NCI-H1092 treated with DMSO at 0.1 percent for 48 hours (cell line): ENCODE results near the gene TRIO.
"Not testable (repeated sequence)": the region's sequence is repeated elsewhere in the genome, so short reads cannot be mapped to it uniquely, and the experiment has no call there.

Experiments
- DNase-seq: peaks from one replicate; lab custom pipeline; 2025; lab: John Stamatoyannopoulos, UW

Gene TRIO

DNA sequence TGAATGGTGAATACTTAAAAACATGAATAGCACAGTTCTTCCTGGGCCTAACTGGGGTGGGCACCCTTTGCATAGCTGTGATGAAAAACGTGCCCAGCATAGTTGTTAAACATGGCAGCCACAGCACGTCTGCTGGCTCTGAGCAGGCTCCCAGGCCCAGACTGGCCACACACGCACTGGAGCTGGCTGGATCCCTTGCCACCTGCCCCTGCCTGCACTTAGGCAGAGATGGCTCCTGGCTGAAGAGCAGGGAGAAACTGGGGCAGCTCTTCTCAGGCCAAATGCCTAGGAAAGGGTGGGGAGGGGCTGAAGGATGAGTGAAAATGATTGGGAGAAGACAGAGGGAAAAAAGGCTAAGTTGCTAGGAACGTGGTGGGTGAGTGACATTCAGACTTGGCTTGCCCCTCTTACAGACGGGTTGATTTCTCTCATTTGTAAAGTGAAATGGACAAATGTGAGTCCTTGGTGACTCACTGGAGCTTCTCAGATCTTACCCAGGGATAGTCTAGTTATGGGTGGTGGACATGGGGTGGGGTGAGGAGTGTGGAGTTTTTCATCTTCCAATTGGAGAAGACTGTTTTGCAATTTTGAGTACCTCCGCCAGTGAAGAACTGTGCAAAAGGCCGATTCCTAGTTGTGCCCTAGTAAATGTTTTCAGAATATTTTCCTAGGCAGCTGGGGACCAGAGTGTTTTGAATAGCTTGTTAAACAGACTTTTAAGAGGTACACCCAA lies 42.4 kb downstream of the TRIO start:
- peak; percentile 21 for DNase-seq

DNA sequence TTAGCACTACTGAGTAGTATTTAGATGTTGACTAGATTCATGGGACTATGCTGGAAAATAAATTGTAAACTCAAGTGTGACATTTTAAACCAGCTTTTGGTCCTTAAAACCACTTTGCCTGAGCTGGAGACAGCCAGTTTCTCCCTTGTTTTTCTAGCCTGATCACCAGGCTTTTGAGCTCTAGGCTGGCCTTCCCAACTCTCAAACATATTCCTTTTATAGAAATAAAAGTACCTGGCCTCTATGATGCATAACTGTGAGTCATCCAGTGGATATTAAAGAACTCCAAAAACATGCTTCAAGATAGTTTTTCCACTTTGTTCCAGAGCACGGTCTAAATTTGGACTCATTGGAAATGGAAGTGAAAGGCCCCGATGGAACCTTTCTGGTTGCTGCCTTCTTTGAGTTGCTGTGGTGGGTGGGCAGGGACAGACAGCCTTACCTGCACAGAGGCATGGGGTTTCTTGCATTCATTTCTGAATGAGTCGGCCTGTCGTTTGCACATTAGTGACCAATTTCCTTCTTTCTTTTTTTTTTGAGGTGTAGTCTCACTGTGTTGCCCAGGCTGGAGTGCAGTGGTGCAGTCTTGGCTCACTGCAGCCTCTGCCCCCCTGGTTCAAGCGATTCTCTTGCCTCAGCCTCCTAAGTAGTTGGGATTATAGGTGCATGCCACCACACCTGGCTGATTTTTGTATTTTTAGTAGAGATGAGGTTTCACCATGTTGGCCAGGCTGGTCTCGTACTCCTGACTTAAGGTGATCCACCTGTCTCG lies 43.1 kb downstream of the TRIO start:
- no peak for DNase-seq

DNA sequence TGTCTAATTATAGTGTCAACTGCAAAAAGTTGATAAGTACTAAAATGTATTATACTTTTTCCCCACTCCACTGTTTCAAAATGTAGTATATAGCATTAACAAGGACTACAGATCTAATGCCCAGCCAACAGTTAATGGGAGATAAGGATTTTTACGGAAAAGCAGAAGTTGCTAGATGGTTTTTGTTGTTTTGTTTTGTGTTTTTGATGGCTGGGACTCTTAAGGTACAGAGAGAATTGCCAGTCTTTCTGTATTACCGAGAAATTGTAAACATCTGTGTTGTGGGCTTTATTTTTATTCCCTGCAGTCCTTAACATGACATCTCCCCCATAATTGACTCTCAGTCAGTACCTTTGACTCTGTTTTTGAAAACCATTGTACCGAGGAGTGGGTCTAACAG lies 44.0 kb downstream of the TRIO start:
- DNase-seq: no peak

DNA sequence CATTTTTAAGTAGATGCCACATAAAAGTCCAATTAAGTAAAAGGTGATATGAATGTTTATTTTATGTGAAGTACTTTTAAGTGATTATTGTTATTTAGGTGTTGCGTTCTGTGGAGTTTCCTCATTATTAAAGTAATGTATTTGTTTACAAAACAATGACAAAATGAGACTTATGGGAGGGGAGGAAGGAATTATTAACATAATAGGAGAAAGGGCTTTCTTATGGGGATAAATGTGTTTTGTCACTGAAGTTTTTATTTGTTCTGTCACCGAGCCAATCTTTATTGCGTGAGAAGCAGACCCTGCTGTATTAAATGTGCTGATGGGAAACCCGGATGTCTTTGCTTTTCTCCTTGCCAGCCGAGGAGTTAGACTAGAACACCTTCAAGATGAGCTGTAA lies 44.5 kb downstream of the TRIO start:
- no peak for DNase-seq

DNA sequence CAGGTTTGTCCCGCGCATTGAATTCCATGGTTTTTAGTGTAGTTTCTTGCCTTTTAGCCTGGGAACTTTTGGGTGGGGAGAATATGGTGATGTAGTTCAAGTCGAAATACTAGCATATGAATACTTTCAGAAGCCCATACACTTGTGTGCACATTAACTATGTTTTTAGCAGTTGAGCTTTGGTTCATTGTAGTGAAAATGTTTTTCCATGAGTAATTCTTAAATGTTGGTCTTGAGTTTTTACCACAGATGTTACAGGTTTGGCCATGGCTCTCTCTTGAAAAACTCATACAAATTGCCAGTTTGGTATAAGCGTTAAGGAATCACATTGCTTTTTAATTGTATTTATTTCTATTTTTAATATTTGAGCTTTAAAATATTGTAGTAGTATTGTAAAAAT lies 45.6 kb downstream of the TRIO start:
- DNase-seq: no peak

DNA sequence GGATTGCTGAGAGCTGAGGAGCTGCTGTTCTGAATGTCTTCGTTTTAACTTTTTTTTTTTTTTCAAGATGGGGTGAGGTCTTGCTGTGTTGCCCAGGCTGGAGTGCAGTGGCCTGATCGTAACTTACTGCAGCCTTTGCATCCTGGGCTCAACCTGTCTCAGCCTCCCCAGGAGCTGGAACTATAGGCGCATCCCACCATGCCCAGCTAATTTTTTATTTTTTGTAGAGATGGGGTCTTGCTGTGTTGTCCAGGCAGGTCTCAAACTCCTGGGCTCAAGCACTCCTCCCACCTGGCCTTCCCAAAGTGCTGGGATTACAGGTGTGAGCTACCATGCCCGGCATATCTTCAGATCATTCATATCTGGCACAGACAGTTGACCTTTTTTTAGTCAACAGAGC lies 46.5 kb downstream of the TRIO start:
- DNase-seq: no peak

DNA sequence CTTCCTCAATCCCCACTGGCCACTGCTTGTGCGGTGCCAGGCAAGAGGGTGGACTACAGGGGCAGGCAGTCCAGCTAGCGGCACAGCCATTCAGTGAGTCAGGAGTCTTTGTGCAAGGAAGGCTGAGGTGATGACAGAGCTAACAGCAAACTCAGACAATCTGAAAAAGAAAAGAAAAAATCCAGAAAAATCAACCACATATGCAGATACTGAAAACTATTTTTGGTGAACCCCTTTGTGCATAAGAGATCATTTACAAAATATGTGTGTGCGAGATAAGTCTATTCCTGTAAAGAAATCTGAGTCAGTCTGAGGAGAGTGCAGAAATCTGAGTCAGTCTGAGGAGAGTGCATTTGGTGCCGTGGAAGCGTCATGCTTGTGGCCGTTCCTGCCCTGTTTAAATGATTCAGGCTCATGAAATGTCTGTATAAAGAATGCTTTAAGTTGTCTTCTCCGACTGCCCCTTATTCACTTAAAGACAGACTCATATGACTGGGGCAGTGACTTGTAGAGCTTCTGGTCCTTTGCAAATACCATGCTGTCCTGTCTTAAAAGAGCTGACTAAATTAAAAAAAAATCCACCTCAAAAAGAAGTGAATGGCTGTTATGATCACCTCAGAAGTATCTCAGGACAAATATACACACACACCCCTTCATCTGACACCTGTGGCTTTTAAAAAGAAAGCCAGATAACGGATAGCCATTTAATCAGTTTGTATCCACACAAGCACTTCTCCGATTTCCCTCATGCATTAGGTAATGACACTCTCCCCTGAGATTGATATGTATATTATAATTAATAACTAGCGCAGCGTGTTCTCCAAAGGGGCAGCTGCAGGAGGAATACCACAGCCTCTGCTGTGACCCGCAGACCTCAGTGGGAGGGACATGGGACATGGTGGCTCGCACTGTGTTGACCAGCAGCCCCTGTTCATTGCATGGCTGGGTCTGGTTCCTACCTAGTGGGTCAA lies 47.3 kb downstream of the TRIO start:
- no peak for DNase-seq

DNA sequence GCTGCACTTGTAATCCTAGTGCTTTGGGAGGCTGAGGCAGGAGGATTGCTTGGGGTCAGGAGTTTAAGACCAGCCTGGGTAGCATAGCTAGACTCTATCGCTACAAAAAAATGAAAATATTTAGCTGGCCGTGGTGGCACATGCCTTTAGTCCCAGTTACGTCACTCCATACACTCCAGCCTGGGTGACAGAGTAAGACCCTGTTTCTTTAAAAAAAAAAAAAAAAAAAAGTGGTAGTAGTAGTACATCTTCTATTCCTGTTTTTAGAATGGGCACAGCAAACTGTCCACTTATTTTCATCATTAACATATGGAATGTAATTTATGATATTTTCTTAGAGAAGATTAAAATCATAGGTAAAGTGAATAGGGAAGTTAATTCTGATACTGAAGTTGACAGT lies 48.2 kb downstream of the TRIO start:
- DNase-seq: no peak

DNA sequence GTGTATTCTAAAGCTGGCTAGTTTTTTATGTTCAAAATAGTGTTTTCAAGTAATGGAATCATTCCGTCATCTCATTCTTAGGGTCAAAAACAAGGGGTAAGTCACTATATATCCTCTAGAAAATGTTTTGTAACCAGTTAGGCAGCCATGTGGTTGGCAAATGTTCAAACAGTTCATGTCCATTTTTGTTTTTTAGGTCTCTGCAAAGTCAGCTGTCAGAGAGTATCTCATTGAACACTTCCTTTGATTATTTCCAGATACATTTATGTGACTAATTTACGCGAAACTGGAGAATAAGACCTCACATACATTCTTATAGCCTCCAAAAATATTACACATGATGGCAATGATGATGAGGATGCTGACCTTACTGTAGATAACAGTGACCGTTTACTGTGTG lies 50.4 kb downstream of the TRIO start:
- no peak for DNase-seq

DNA sequence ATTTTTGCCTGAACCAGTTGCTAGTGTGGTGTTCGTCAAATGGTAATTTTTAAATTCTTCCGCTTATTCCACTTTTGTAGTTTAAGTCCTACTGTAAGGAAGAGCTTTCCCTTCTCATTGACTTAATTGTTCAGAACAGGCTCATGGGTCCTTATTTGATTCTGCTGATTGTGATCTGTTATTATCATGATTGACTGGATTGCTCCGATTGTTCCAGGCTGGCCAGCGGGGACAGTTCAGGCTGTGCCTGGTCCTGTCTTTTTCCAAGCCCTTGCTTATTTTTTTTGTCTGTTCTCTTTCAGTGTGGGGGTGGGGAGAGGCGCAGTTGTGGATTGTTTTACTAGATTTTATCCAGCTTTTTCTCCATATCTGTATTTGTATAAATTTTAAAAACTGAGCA lies 52.4 kb downstream of the TRIO start:
- DNase-seq: no peak

DNA sequence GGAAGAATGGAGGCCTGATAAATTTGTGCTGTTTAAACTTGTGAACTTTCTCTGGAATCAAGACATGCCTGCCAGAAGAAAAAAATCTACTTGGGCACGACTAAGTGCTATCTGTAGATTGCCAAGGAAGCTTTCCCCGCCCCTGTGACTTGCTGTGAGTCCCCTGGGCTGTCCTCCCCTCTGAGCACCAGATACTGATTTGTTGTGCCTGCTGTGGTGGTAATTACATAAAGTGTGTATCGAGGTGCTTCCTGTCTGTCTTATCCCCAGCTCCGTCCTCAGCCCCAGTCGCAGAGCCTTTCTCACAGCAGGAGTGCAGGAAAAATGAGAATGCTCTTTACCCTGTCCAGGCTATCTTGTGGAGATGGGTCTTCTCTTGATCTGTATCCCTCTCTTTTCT lies 53.9 kb downstream of the TRIO start:
- no peak for DNase-seq

DNA sequence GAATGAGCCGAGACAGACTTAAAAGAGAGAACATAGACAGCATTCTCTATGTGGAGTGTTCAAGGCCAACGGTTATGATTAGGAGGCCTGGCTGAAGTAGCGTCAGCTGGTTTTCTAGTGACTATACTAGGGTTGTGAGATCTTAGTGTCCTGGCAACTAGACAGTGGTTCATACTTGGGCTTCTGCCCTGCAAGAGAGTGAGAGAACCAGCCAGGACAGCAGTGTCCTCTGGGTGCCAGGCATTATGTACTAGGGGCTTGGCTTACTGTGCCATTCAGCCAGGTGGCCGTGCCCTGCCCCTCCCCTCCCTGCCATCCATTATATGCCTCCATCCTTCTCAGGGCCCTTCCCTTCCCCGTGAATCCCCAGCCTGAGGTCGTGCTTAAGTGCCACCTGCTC lies 56.8 kb downstream of the TRIO start:
- no peak for DNase-seq

DNA sequence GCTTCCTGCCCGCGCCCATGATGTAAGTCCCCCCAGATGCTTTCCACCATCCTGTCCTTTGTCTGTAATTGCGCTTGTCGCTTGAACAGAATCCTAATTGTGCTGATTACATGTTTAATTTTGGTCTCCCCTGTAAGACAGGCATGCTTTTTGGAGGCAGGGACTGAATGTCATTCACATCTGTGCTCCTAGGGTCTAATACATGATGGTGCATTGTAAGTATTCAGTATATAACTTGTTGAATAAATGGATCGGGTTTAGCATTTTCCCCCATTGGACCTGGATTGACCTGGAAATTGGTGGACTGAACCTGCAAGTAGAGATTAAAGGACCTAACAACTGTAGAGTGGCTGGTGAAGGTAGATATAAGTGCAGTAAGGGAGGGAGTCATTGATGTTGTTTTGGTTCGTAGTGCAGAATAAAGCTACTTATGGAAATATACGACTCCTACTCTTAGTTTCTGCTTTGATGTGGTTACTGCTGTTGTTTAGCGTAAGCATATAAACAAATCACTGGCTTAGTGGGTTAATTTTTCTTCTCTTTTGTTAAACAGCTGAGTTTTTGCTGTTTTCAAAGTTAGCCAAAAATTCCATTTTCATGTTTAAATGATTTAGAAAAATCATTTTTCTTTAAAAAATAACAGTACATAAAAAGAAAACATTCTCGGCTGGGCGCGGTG lies 57.3 kb downstream of the TRIO start:
- no peak for DNase-seq

DNA sequence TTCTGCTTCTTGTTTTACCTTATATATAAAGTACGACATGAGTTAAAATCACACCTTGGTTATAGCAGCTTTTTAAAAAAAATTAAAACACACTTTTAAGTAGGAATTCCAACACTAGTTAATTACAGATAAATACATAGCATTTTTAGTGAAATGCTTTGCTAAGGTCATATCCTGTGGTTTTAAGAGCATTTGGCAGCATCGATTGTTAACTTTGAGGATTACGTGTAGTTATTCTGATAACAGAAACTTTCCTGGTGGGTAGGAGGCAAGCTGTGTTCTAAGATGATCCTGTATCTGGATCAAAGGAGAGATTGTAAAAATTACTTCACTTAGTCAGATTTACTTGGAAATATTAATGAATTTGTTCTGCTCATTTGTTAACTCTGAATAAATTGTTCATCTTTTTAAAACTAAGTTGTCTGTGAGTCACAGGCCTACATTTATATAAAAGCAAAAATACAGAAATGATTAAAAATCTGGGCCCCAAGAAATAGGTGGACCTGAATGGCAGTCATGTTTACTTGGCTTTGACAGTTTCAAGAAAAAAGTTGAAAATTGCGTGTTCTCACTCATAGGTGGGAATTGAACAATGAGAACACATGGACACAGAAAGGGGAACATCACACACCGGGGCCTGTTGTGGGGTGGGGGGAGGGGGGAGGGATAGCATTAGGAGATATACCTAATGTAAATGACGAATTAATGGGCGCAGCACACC lies 58.3 kb downstream of the TRIO start:
- no peak for DNase-seq

DNA sequence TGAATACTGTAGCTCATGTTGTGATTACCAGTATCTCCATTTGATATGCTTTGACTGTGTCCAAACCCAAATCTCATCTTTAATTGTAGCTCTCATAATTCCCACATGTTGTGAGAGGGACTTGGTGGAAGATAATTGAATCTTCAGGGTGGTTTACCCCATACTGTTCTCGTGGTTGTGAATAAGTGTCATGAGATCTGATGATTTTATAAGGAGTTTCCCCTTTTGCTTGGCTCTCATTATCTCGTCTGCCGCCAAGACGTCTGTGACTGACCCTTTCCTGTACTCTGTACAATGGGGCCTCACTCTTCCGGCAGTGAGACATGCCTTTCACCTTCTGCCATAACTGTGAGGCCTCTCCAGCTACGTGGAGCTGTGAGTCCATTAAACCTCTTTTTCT lies 59.3 kb downstream of the TRIO start:
- DNase-seq: no peak

DNA sequence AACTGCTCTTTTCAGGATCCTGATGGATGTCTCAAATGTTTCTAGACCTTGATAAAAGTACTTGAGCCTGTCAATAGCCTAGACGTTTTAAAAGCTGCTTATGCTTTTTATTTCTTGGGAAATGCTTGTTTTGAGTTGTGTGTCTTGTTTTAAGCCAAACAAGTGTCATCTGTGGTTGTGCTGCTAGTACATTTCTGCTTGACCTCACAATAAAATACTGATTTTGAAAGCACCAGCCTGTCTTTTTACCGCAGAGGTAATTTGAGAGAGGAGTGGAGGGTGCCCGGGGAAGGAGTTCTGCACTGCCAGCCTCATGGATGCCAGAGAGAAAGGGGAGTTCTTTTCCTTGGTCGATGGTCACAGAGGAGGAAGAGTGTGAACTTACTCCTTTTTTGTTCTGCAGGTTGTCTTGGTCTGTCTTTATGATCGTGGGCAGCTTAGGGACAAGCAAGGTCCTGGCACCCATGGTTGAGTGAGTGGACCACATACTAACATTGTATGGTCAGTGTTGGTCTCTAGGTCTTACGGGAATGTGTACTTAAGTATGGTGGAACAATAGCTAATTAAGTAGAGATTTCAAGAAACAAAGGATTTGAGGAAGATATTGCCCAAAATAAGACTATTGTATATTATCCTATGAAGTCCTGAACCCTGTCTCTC lies 61.0 kb downstream of the TRIO start:
- no peak for DNase-seq

DNA sequence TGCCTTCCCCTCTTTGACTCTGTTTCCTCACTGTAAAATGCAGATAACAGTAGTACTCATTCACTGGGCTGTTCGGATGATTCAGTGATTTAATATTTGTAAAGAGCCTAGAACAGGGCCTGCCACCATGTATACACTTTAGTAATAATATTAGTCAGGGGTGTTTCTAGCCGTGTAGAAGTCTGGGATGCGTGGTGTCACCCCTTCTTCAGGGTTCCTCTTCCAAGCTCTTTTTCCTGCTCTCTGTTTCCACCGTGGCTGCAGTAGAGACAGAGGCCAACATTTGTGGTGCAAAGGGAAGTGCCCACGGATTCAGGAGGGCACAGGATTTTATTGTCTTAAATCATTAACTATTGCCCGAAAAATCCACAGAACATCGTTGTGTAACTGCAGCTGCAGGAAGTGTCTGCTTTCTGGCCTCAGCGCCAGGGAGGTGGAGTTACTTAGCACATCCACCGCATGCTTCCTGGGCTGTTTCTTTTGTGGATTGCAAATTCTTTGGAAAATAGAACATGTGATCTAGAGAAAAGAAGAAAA lies 61.7 kb downstream of the TRIO start:
- DNase-seq: no peak

DNA sequence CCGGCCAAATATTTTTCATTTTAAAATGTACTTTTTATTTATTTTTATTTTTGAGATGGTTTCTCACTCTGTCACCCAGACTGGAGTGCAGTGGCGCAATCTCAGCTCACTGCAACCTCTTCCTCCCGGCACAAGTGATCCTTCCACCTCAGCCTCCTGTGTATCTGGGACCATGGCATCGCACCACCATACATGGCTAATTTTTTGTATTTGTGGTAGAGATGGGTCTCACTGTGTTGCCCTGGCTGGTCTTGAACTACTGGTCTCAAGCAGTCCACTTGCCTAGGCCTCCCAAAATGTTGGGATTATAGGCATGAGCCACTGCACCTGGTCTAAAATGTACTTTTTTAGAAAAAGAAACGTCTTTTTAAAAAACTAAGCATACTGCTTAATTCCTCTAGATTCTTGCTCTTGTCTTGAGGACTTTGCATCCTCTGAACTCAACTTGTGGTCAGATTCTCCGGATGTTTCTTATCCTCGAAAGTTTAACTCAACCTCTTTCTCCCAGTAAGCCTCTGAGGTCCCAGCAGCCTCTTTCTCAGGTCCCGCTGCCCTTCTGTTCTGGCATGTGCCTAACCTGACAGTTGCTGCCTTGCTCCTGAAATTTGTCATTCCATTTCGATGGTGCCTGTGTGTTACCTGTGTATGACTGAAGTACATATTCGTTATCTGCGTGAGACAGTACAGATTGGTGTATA lies 63.0 kb downstream of the TRIO start:
- no peak for DNase-seq

DNA sequence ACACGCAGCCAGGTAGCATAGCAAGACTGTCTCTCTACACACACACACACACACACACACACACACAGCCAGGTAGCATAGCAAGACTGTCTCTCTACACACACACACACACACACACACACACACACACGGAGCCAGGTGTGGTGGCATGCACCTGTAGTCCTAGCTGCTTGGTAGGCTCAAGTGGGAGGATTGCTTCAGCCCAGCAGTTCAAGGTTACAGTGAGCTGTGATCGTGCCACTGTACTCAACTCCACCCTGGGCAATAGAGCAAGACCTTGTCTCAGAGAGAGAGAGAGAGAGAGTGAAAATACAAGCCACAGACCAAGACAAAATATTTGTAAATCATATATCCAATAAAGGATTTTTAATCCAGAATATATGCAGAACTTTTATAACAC lies 64.3 kb downstream of the TRIO start:
- DNase-seq: not testable (repeated sequence)
